Measurements from ENCODE around the gene TSNAX. TPM values are rescaled to one million over a fixed set of nuclear protein-coding genes. Genes with fewer than 3 reads are reported as not detected.

Gene TSNAX
- total RNA-seq, 4 donors from 2014 or later, result 24.4 to 37.4 (median 33.5) TPM

GRCh38 chr1:231594749-231595148 lies 66.3 kb downstream of the TSNAX start:
- H3K4me3 ChIP-seq, result no peak overlapping the region
- no peaks in the 10 kb centered on the region for H3K36me3 ChIP-seq
- TF ChIP-seq EP300 (IDR thresholded peaks at IDR 0.05) (no peak), POLR2AphosphoS5 (IDR thresholded peaks at IDR 0.05) (no peak), CTCF (IDR thresholded peaks at IDR 0.05) (no peak), POLR2A (IDR thresholded peaks at IDR 0.05) (no peak)
- no peaks in the 10 kb centered on the region for H3K9me3 ChIP-seq
- ATAC-seq, result no peak
- peaks cover 0 to 9% (median 4%) of the 10 kb centered on the region in 3 donors for H3K4me1 ChIP-seq
- no peak overlapping the region for H3K27ac ChIP-seq
- no peaks in the 10 kb centered on the region for H3K27me3 ChIP-seq
- WGBS, 2 donors (ENCODE audit: low coverage in 1 of 2), result 40 to 53% methylated on average over 1 to 2 of the region's 4 CpGs

- Histone ChIP-seq H3K27ac (no peak overlapping the region), H3K36me3 (no peaks in the 10 kb centered on the region), H3K27me3 (no peaks in the 10 kb centered on the region), H3K4me3 (no peak overlapping the region), H3K9me3 (no peaks in the 10 kb centered on the region), H3K4me1 (peaks cover 0 to 15% (median 0%) of the 10 kb centered on the region in 3 donors)
- TF ChIP-seq CTCF (IDR thresholded peaks at IDR 0.05) (no peak), POLR2A (IDR thresholded peaks at IDR 0.05) (no peak), EP300 (IDR thresholded peaks at IDR 0.05) (no peak), POLR2AphosphoS5 (IDR thresholded peaks at IDR 0.05) (no peak)
- 27 to 85% methylated on average over 4 to 5 of the region's 5 CpGs for WGBS, 2 donors (ENCODE audit: low coverage in 1 of 2)
- no peak for ATAC-seq
Observed at GRCh38 chr1:231596337-231596791, 67.9 kb downstream of the TSNAX start.

- ATAC-seq, result no peak
- H3K36me3 ChIP-seq, result no peaks in the 10 kb centered on the region
- 80% methylated on average over 1 of the region's 1 CpG; no CpG with 5 or more reads in 1 of the 2 donors for WGBS, 2 donors (ENCODE audit: low coverage in 1 of 2)
- TF ChIP-seq POLR2A (IDR thresholded peaks at IDR 0.05) (no peak), CTCF (IDR thresholded peaks at IDR 0.05) (no peak), EP300 (IDR thresholded peaks at IDR 0.05) (no peak), POLR2AphosphoS5 (IDR thresholded peaks at IDR 0.05) (no peak)
- H3K27ac ChIP-seq, result no peak overlapping the region
- H3K4me1 ChIP-seq, result peaks cover 0 to 31% (median 3%) of the 10 kb centered on the region in 3 donors
- H3K9me3 ChIP-seq, result no peaks in the 10 kb centered on the region
- H3K27me3 ChIP-seq, result no peaks in the 10 kb centered on the region
- H3K4me3 ChIP-seq, result no peak overlapping the region
Observed at GRCh38 chr1:231597971-231598370, 69.5 kb downstream of the TSNAX start.

GRCh38 chr1:231600458-231600976 lies 72.0 kb downstream of the TSNAX start:
- H3K36me3 ChIP-seq, result no peaks in the 10 kb centered on the region
- TF ChIP-seq POLR2AphosphoS5 (IDR thresholded peaks at IDR 0.05) (no peak), POLR2A (IDR thresholded peaks at IDR 0.05) (no peak)
- H3K4me3 ChIP-seq, result no peak overlapping the region
- peak overlapping the region in 3 of 4 donors; percentile 32 to 57 (median 52) for H3K27ac ChIP-seq
- no peaks in the 10 kb centered on the region for H3K27me3 ChIP-seq
- no peaks in the 10 kb centered on the region for H3K9me3 ChIP-seq
- peaks cover 0 to 35% (median 3%) of the 10 kb centered on the region in 3 donors for H3K4me1 ChIP-seq
- 2 to 13% methylated on average over 6 to 7 of the region's 7 CpGs for WGBS, 2 donors (ENCODE audit: low coverage in 1 of 2)
- ATAC-seq, result no peak

GRCh38 chr1:231601824-231602672 lies 73.6 kb downstream of the TSNAX start:
- WGBS, 2 donors (ENCODE audit: low coverage in 1 of 2), result 21 to 44% methylated on average over 5 of the region's 5 CpGs
- Histone ChIP-seq H3K27me3 (no peaks in the 10 kb centered on the region), H3K36me3 (no peaks in the 10 kb centered on the region), H3K4me1 (peaks cover 0 to 35% (median 3%) of the 10 kb centered on the region in 3 donors), H3K9me3 (no peaks in the 10 kb centered on the region), H3K27ac (no peak overlapping the region), H3K4me3 (no peak overlapping the region)
- TF ChIP-seq POLR2A (IDR thresholded peaks at IDR 0.05) (no peak), POLR2AphosphoS5 (IDR thresholded peaks at IDR 0.05) (no peak), EP300 (IDR thresholded peaks at IDR 0.05) (no peak), CTCF (IDR thresholded peaks at IDR 0.05) (no peak)
- no peak for ATAC-seq
